ENCODE results near the gene MYF5. TPM values are rescaled to one million over a fixed set of nuclear protein-coding genes. Genes with fewer than 3 reads are reported as not detected.

The MYF5 gene
- total RNA-seq, 4 donors from 2014 or later: not detected

DNA sequence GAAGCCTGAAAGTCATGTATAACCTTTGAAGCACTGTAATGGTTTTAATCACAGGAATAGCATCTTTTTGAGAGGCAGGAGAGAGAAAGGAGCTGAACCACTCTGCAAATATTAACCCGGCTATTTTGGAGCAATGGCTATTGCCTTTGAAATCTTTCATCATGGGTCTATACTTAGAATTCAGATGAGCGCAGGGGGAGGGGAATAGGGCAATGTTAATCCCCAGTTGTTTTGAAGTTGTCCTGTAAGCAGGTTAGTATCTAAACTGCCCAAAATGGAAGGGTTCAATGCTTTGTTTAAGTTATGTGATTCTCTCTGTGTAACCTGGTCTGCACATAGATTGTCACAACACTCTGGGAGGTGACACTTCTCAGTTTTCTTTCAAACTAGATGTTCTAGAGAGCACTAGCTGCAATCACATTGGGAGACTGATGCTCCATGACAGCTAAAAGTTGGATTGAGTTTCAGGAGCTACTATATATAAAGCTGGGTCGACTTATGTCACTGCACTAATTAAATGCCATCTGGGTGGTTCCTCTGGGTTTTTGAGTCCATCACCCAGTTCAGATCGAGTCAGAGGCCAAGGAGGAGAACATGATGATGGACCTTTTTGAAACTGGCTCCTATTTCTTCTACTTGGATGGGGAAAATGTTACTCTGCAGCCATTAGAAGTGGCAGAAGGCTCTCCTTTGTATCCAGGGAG is 9.4 kb upstream of the MYF5 start, which contains the start of gene MYF6:
MYF6 (plus strand) TSS at position 509 of the 704 bp plus-strand sequence; CDS start at position 595, 86 bp downstream.
- WGBS: 75% methylated on average over 4 of the region's 4 CpGs
- intact Hi-C loops (cut with DNase I): no loop called here
- no peak for DNase-seq (ENCODE audit: extremely low spot score)
- Histone ChIP-seq H3K27ac (replicated peaks in 1 of 4) (no peak within 1 kb of the TSS), H3K4me3 (peak within 1 kb of the TSS in 3 of 4 donors; percentile 7 to 21 (median 17)), H3K36me3 (no peaks in the 10 kb centered on the region), H3K27me3 (peaks cover 0 to 15% (median 0%) of the 10 kb centered on the region in 4 donors), H3K4me1 (peaks cover 6 to 24% (median 22%) of the 10 kb centered on the region in 4 donors), H3K9me3 (no peaks in the 10 kb centered on the region)
- peak; percentile 17 for TF ChIP-seq POLR2A (IDR thresholded peaks at IDR 0.05; ENCODE audit: low read depth)
- TF ChIP-seq EP300 (IDR thresholded peaks at IDR 0.05): no peak

DNA sequence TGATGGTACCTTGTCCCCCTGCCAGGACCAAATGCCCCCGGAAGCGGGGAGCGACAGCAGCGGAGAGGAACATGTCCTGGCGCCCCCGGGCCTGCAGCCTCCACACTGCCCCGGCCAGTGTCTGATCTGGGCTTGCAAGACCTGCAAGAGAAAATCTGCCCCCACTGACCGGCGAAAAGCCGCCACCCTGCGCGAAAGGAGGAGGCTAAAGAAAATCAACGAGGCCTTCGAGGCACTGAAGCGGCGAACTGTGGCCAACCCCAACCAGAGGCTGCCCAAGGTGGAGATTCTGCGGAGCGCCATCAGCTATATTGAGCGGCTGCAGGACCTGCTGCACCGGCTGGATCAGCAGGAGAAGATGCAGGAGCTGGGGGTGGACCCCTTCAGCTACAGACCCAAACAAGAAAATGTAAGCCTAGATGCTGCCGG is 8.9 kb upstream of the MYF5 start:
- no peaks in the 10 kb centered on the region for H3K36me3 ChIP-seq
- H3K4me1 ChIP-seq: peaks cover 0 to 19% (median 17%) of the 10 kb centered on the region in 4 donors
- 73% methylated on average over 17 of the region's 21 CpGs for WGBS
- TF ChIP-seq POLR2A (IDR thresholded peaks at IDR 0.05; ENCODE audit: low read depth) (no peak), POLR2AphosphoS5 (IDR thresholded peaks at IDR 0.05) (no peak), EP300 (IDR thresholded peaks at IDR 0.05) (no peak)
- TF ChIP-seq, protein P1, sequence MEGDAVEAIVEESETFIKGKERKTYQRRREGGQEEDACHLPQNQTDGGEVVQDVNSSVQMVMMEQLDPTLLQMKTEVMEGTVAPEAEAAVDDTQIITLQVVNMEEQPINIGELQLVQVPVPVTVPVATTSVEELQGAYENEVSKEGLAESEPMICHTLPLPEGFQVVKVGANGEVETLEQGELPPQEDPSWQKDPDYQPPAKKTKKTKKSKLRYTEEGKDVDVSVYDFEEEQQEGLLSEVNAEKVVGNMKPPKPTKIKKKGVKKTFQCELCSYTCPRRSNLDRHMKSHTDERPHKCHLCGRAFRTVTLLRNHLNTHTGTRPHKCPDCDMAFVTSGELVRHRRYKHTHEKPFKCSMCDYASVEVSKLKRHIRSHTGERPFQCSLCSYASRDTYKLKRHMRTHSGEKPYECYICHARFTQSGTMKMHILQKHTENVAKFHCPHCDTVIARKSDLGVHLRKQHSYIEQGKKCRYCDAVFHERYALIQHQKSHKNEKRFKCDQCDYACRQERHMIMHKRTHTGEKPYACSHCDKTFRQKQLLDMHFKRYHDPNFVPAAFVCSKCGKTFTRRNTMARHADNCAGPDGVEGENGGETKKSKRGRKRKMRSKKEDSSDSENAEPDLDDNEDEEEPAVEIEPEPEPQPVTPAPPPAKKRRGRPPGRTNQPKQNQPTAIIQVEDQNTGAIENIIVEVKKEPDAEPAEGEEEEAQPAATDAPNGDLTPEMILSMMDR (IDR thresholded peaks at IDR 0.05): no peak
- DNase-seq (ENCODE audit: extremely low spot score): no peak
- peaks cover 0 to 15% (median 0%) of the 10 kb centered on the region in 4 donors for H3K27me3 ChIP-seq
- intact Hi-C loops (cut with DNase I): no loop called here
- H3K9me3 ChIP-seq: no peaks in the 10 kb centered on the region
- H3K27ac ChIP-seq (replicated peaks in 1 of 4): no peak overlapping the region
- no peak overlapping the region for H3K4me3 ChIP-seq

DNA sequence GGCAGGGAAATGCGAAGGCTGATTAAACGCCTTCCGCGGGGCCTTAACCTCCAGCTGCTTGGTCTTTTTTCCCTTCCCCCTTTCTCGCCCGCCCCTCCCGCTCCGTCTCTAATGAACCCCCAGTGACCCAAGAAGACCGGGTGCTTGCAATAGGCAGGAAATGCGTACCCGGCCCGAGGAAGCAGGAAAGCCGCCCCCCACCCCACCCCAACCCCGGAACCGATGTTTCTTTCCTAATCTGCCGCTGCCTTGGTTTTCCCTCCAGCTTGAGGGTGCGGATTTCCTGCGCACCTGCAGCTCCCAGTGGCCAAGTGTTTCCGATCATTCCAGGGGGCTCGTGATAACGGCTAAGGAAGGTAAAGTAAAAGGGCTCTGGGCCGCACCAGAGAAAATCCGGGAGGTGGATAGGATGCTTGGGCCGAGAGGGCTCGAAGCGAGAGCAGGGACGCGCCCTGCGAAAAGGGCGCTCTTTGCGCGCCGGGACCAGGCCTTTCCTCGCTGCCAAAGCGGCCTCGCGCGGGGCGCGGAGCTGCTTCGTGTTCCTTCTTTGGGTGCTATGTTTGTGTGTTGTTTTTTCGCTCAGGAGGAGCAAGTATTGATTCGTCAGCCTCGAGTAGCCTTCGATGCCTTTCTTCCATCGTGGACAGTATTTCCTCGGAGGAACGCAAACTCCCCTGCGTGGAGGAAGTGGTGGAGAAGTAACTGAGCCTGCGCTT is 8.3 kb upstream of the MYF5 start:
- Histone ChIP-seq H3K27ac (replicated peaks in 1 of 4) (no peak overlapping the region), H3K36me3 (no peaks in the 10 kb centered on the region), H3K9me3 (no peaks in the 10 kb centered on the region), H3K4me1 (peaks cover 0 to 13% (median 11%) of the 10 kb centered on the region in 4 donors), H3K4me3 (peak overlapping the region in 3 of 4 donors; percentile 7 to 21 (median 17)), H3K27me3 (peaks cover 0 to 15% (median 0%) of the 10 kb centered on the region in 4 donors)
- TF ChIP-seq, protein P1 (IDR thresholded peaks at IDR 0.05): no peak
- TF ChIP-seq POLR2AphosphoS5 (IDR thresholded peaks at IDR 0.05) (no peak), EP300 (IDR thresholded peaks at IDR 0.05) (no peak), POLR2A (IDR thresholded peaks at IDR 0.05; ENCODE audit: low read depth) (no peak)
- DNase-seq (ENCODE audit: extremely low spot score): no peak
- 26% methylated on average over 43 of the region's 50 CpGs for WGBS
- intact Hi-C loops (cut with DNase I): no loop called here

DNA sequence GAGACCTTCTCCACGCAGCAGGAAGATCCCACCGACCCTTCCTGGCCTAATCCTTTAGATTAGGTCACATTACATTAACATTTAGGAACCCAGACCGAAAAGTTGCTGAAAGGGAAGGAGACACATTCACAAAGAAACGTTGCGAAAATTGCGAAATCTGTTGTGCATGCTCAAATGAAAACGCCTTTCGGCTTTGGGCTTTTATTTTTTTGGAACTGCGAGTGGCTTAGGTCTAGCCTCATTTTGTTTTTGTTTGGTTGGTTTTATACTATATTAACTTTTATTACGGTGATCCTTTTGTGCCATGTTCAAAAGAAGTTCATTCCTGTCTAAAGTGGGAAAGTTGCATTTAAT is 7.8 kb upstream of the MYF5 start:
- Histone ChIP-seq H3K4me1 (peaks cover 0 to 9% (median 7%) of the 10 kb centered on the region in 4 donors), H3K27ac (replicated peaks in 1 of 4) (no peak overlapping the region), H3K9me3 (no peaks in the 10 kb centered on the region), H3K27me3 (peaks cover 0 to 15% (median 0%) of the 10 kb centered on the region in 4 donors), H3K4me3 (no peak overlapping the region), H3K36me3 (no peaks in the 10 kb centered on the region)
- intact Hi-C loops (cut with DNase I): no loop called here
- 64% methylated on average over 10 of the region's 10 CpGs for WGBS
- TF ChIP-seq EP300 (IDR thresholded peaks at IDR 0.05) (no peak), POLR2AphosphoS5 (IDR thresholded peaks at IDR 0.05) (no peak), POLR2A (IDR thresholded peaks at IDR 0.05; ENCODE audit: low read depth) (no peak)
- TF ChIP-seq, protein P1 (IDR thresholded peaks at IDR 0.05): no peak
- no peak for DNase-seq (ENCODE audit: extremely low spot score)
